Urinary bladder (tissue), 4 donors: ENCODE results near the gene SORD. TPM values are rescaled to one million over a fixed set of nuclear protein-coding genes. Genes with fewer than 3 reads are reported as not detected.

Experiments
- DNase-seq: peaks from one replicate; pipeline ENCODE4 v3.0.0-alpha.2; 2015; ENCODE audit errors: extremely low spot score
- H3K27ac ChIP-seq: one replicate; pipeline ENCODE4 v1.5.1; 2013; ENCODE audit warnings: low read depth, mild to moderate bottlenecking, moderate library complexity
- H3K36me3 ChIP-seq: one replicate; pipeline ENCODE4 v1.6.1; 2013; ENCODE audit warnings: mild to moderate bottlenecking, moderate library complexity; ENCODE audit not compliant: insufficient read depth
- H3K4me1 ChIP-seq: one replicate; pipeline ENCODE4 v1.6.1; 2013; ENCODE audit warnings: mild to moderate bottlenecking, moderate library complexity; ENCODE audit not compliant: insufficient read depth
- H3K4me3 ChIP-seq: one replicate; pipeline ENCODE4 v1.5.1; 2013; ENCODE audit warnings: low read depth, low read length
- WGBS: extraction: QIAGEN DNeasy Blood & Tissue Kit; methylation state at CpG from one replicate; pipeline ENCODE4 v1.1.7; 2013; 5-methylcytosine and 5-hydroxymethylcytosine counted together
- polyA plus RNA-seq: library from polyadenylated mRNA; stranded (reverse); fragments of 200-250 nt; gene quantifications from one replicate; pipeline ENCODE4 v1.2.3, GENCODE V29; 2013
- total RNA-seq: library from RNA; depleted of rRNA; stranded (reverse); fragments of >200 nt; gene quantifications from one replicate; pipeline ENCODE4 v1.2.3, GENCODE V29; 2014
- donor health status: healthy with polysubstance abuse.
- donor health status: healthy.

SORD gene
- total and polyA plus RNA-seq, 2 donors = 6.8 to 11.6 TPM

- 60% methylated on average over 1 of the region's 1 CpG for WGBS
- no peak overlapping the region for H3K4me3 ChIP-seq
- H3K4me1 ChIP-seq = no peaks in the 10 kb centered on the region
- H3K36me3 ChIP-seq = no peaks in the 10 kb centered on the region
- no peak overlapping the region for H3K27ac ChIP-seq
- DNase-seq = no peak
These were observed 64.5 kb downstream of the SORD start for GRCh38 chr15:45087513-45087912.

- H3K4me1 ChIP-seq = no peaks in the 10 kb centered on the region
- no peak overlapping the region for H3K4me3 ChIP-seq
- no peaks in the 10 kb centered on the region for H3K36me3 ChIP-seq
- DNase-seq = no peak
- 65% methylated on average over 10 of the region's 10 CpGs for WGBS
- H3K27ac ChIP-seq = no peak overlapping the region
These were observed 66.1 kb downstream of the SORD start for GRCh38 chr15:45088801-45089711.

- 35% methylated on average over 3 of the region's 3 CpGs for WGBS
- H3K4me1 ChIP-seq = no peaks in the 10 kb centered on the region
These were observed 66.8 kb downstream of the SORD start for GRCh38 chr15:45089712-45090373.

GRCh38 chr15:45091161-45091560 is 68.2 kb downstream of the SORD start:
- H3K4me3 ChIP-seq = no peak overlapping the region
- DNase-seq = no peak
- no peaks in the 10 kb centered on the region for H3K36me3 ChIP-seq
- WGBS = 51% methylated on average over 7 of the region's 7 CpGs
- H3K4me1 ChIP-seq = no peaks in the 10 kb centered on the region
- no peak overlapping the region for H3K27ac ChIP-seq

More at GRCh38 chr15:45089712-45090373, 66.8 kb downstream of the SORD start:
- Histone ChIP-seq H3K36me3 (no peaks in the 10 kb centered on the region), H3K27ac (no peak overlapping the region), H3K4me3 (no peak overlapping the region)
- DNase-seq = no peak

GRCh38 chr15:45091576-45091975 is 68.6 kb downstream of the SORD start:
- no peaks in the 10 kb centered on the region for H3K4me1 ChIP-seq
- no peak for DNase-seq
- 90% methylated on average over 2 of the region's 2 CpGs for WGBS
- H3K36me3 ChIP-seq = no peaks in the 10 kb centered on the region
- no peak overlapping the region for H3K4me3 ChIP-seq
- H3K27ac ChIP-seq = no peak overlapping the region

- no peaks in the 10 kb centered on the region for H3K4me1 ChIP-seq
- H3K4me3 ChIP-seq = no peak overlapping the region
- no peaks in the 10 kb centered on the region for H3K36me3 ChIP-seq
- 86% methylated on average over 4 of the region's 4 CpGs for WGBS
- H3K27ac ChIP-seq = no peak overlapping the region
- DNase-seq = no peak
These were observed 70.0 kb downstream of the SORD start for GRCh38 chr15:45093013-45093412.

- WGBS = 92% methylated on average over 11 of the region's 11 CpGs
- no peak for DNase-seq
- H3K4me1 ChIP-seq = no peaks in the 10 kb centered on the region
- H3K27ac ChIP-seq = no peak overlapping the region
- H3K4me3 ChIP-seq = no peak overlapping the region
- no peaks in the 10 kb centered on the region for H3K36me3 ChIP-seq
These were observed 70.8 kb downstream of the SORD start for GRCh38 chr15:45093622-45094357.

GRCh38 chr15:45094358-45094730 is 71.3 kb downstream of the SORD start:
- Histone ChIP-seq H3K4me1 (no peaks in the 10 kb centered on the region), H3K36me3 (no peaks in the 10 kb centered on the region), H3K4me3 (no peak overlapping the region), H3K27ac (no peak overlapping the region)
- DNase-seq = no peak
- 74% methylated on average over 9 of the region's 9 CpGs for WGBS

- no peak for DNase-seq
- Histone ChIP-seq H3K4me1 (no peaks in the 10 kb centered on the region), H3K36me3 (no peaks in the 10 kb centered on the region), H3K4me3 (no peak overlapping the region), H3K27ac (no peak overlapping the region)
- 95% methylated on average over 11 of the region's 11 CpGs for WGBS
These were observed 72.7 kb downstream of the SORD start for GRCh38 chr15:45095661-45096060.

GRCh38 chr15:45097466-45097865 is 74.5 kb downstream of the SORD start:
- H3K27ac ChIP-seq = no peak overlapping the region
- 92% methylated on average over 7 of the region's 7 CpGs for WGBS
- no peak overlapping the region for H3K4me3 ChIP-seq
- no peaks in the 10 kb centered on the region for H3K36me3 ChIP-seq
- H3K4me1 ChIP-seq = no peaks in the 10 kb centered on the region
- DNase-seq = no peak

GRCh38 chr15:45099549-45100165 is 76.7 kb downstream of the SORD start:
- H3K27ac ChIP-seq = no peak overlapping the region
- H3K4me3 ChIP-seq = no peak overlapping the region
- no peaks in the 10 kb centered on the region for H3K4me1 ChIP-seq
- DNase-seq = no peak
- WGBS = 87% methylated on average over 23 of the region's 23 CpGs
- H3K36me3 ChIP-seq = no peaks in the 10 kb centered on the region

GRCh38 chr15:45100884-45101625 is 78.1 kb downstream of the SORD start:
- DNase-seq = no peak
- 51% methylated on average over 7 of the region's 7 CpGs for WGBS
- Histone ChIP-seq H3K36me3 (no peaks in the 10 kb centered on the region), H3K27ac (no peak overlapping the region), H3K4me3 (no peak overlapping the region), H3K4me1 (no peaks in the 10 kb centered on the region)

GRCh38 chr15:45101749-45102148 is 78.8 kb downstream of the SORD start:
- 90% methylated on average over 12 of the region's 12 CpGs for WGBS
- H3K27ac ChIP-seq = no peak overlapping the region
- H3K4me3 ChIP-seq = no peak overlapping the region
- H3K36me3 ChIP-seq = no peaks in the 10 kb centered on the region
- DNase-seq = no peak
- H3K4me1 ChIP-seq = no peaks in the 10 kb centered on the region
